ENCODE measurements around the gene EXOC3L1. TPM values are rescaled to one million over a fixed set of nuclear protein-coding genes. Genes with fewer than 3 reads are reported as not detected.

EXOC3L1 gene
- total and polyA plus RNA-seq, 4 donors: 9.7 to 16.5 (median 12.0) TPM

- 84 to 88% methylated on average over 2 of the region's 2 CpGs for WGBS, 2 donors
- no peak for TF ChIP-seq CTCF (IDR thresholded peaks at IDR 0.05; ENCODE audit: control extremely low read depth, extremely low read depth)
Observed at GRCh38 chr16:67145746-67146145, 44.2 kb downstream of the EXOC3L1 start.

GRCh38 chr16:67144943-67145342, 45.0 kb downstream of the EXOC3L1 start:
- H3K9ac ChIP-seq (ENCODE audit: insufficient read depth in 1 of 2, low read length in 2 of 2): no peak overlapping the region
- H3K4me3 ChIP-seq: no peak overlapping the region
- no peak for DNase-seq
- H3K36me3 ChIP-seq (ENCODE audit: control insufficient read depth in 4 of 4, insufficient read depth in 4 of 4, low read length in 4 of 4): peaks cover 19 to 77% (median 55%) of the 10 kb centered on the region in 4 donors
- peaks cover 0 to 2% (median 0%) of the 10 kb centered on the region in 4 donors for H3K9me3 ChIP-seq (ENCODE audit: control insufficient read depth in 4 of 4, insufficient read depth in 3 of 4, low read length in 3 of 4)
- 90 to 100% methylated on average over 2 of the region's 2 CpGs for WGBS, 2 donors
- ATAC-seq (ENCODE audit: insufficient read depth, low FRiP score): no peak
- TF ChIP-seq CTCF (IDR thresholded peaks at IDR 0.05; ENCODE audit: control extremely low read depth, extremely low read depth): no peak
- no peak overlapping the region for H3K27ac ChIP-seq (ENCODE audit: low read depth in 1 of 2, low read length in 1 of 2)
- H3K4me1 ChIP-seq (ENCODE audit: control insufficient read depth in 5 of 5, insufficient read depth in 5 of 5, low read length in 5 of 5): peaks cover 0 to 2% (median 0%) of the 10 kb centered on the region in 5 donors
- H3K27me3 ChIP-seq (ENCODE audit: control insufficient read depth in 3 of 3, insufficient read depth in 3 of 3, low read length in 2 of 3): no peaks in the 10 kb centered on the region

More at GRCh38 chr16:67145746-67146145, 44.2 kb downstream of the EXOC3L1 start:
- Histone ChIP-seq H3K9me3 (ENCODE audit: control insufficient read depth in 4 of 4, insufficient read depth in 3 of 4, low read length in 3 of 4) (peaks cover 0 to 2% (median 0%) of the 10 kb centered on the region in 4 donors), H3K4me1 (ENCODE audit: control insufficient read depth in 5 of 5, insufficient read depth in 5 of 5, low read length in 5 of 5) (peaks cover 0 to 8% (median 0%) of the 10 kb centered on the region in 5 donors), H3K9ac (ENCODE audit: insufficient read depth in 1 of 2, low read length in 2 of 2) (no peak overlapping the region), H3K4me3 (no peak overlapping the region), H3K27me3 (ENCODE audit: control insufficient read depth in 3 of 3, insufficient read depth in 3 of 3, low read length in 2 of 3) (no peaks in the 10 kb centered on the region), H3K36me3 (ENCODE audit: control insufficient read depth in 4 of 4, insufficient read depth in 4 of 4, low read length in 4 of 4) (peaks cover 15 to 72% (median 48%) of the 10 kb centered on the region in 4 donors), H3K27ac (ENCODE audit: low read depth in 1 of 2, low read length in 1 of 2) (no peak overlapping the region)
- ATAC-seq (ENCODE audit: insufficient read depth, low FRiP score) (no peak), DNase-seq (no peak)

- no peak for TF ChIP-seq CTCF (IDR thresholded peaks at IDR 0.05; ENCODE audit: control extremely low read depth, extremely low read depth)
- 96 to 98% methylated on average over 9 of the region's 9 CpGs for WGBS, 2 donors
- Histone ChIP-seq H3K9me3 (ENCODE audit: control insufficient read depth in 4 of 4, insufficient read depth in 3 of 4, low read length in 3 of 4) (peaks cover 0 to 2% (median 0%) of the 10 kb centered on the region in 4 donors), H3K27me3 (ENCODE audit: control insufficient read depth in 3 of 3, insufficient read depth in 3 of 3, low read length in 2 of 3) (no peaks in the 10 kb centered on the region), H3K4me1 (ENCODE audit: control insufficient read depth in 5 of 5, insufficient read depth in 5 of 5, low read length in 5 of 5) (no peaks in the 10 kb centered on the region), H3K27ac (ENCODE audit: low read depth in 1 of 2, low read length in 1 of 2) (no peak overlapping the region), H3K4me3 (no peak overlapping the region), H3K36me3 (ENCODE audit: control insufficient read depth in 4 of 4, insufficient read depth in 4 of 4, low read length in 4 of 4) (peaks cover 19 to 75% (median 59%) of the 10 kb centered on the region in 4 donors), H3K9ac (ENCODE audit: insufficient read depth in 1 of 2, low read length in 2 of 2) (no peak overlapping the region)
- no peak for ATAC-seq (ENCODE audit: insufficient read depth, low FRiP score)
- DNase-seq: no peak
Observed at GRCh38 chr16:67142342-67142741, 47.6 kb downstream of the EXOC3L1 start.

GRCh38 chr16:67141391-67141790, 48.5 kb downstream of the EXOC3L1 start:
- DNase-seq (no peak), ATAC-seq (ENCODE audit: insufficient read depth, low FRiP score) (no peak)
- no peak overlapping the region for H3K27ac ChIP-seq (ENCODE audit: low read depth in 1 of 2, low read length in 1 of 2)
- TF ChIP-seq CTCF (IDR thresholded peaks at IDR 0.05; ENCODE audit: control extremely low read depth, extremely low read depth): no peak
- H3K4me3 ChIP-seq: no peak overlapping the region
- H3K9ac ChIP-seq (ENCODE audit: insufficient read depth in 1 of 2, low read length in 2 of 2): no peak overlapping the region
- WGBS, 2 donors: 98% methylated on average over 13 of the region's 13 CpGs
- H3K27me3 ChIP-seq (ENCODE audit: control insufficient read depth in 3 of 3, insufficient read depth in 3 of 3, low read length in 2 of 3): no peaks in the 10 kb centered on the region
- peaks cover 0 to 2% (median 0%) of the 10 kb centered on the region in 4 donors for H3K9me3 ChIP-seq (ENCODE audit: control insufficient read depth in 4 of 4, insufficient read depth in 3 of 4, low read length in 3 of 4)
- peaks cover 19 to 66% (median 56%) of the 10 kb centered on the region in 4 donors for H3K36me3 ChIP-seq (ENCODE audit: control insufficient read depth in 4 of 4, insufficient read depth in 4 of 4, low read length in 4 of 4)
- no peaks in the 10 kb centered on the region for H3K4me1 ChIP-seq (ENCODE audit: control insufficient read depth in 5 of 5, insufficient read depth in 5 of 5, low read length in 5 of 5)

Data from lung (tissue), 12 donors.